OCI-LY3 (cell line): Measurements from ENCODE around the gene PPIL1.

Experiments
- EZH2phosphoT487 ChIP-seq: fragments of 200-600 bp; shearing (Covaris generic); IDR thresholded peaks from 2 replicates; pipeline ENCODE4 v1.6.1; 2018; ENCODE audit warnings: antibody characterized with exemption, mixed run types, low read depth
- TF ChIP-seq, protein P1 (sequence below): fragments of 200-600, 300-600 bp; sonication (generic); IDR thresholded peaks from 2 replicates; pipeline ENCODE4 v1.5.1; 2014; ENCODE audit warnings: antibody characterized with exemption, low read length, low read depth

DNA sequence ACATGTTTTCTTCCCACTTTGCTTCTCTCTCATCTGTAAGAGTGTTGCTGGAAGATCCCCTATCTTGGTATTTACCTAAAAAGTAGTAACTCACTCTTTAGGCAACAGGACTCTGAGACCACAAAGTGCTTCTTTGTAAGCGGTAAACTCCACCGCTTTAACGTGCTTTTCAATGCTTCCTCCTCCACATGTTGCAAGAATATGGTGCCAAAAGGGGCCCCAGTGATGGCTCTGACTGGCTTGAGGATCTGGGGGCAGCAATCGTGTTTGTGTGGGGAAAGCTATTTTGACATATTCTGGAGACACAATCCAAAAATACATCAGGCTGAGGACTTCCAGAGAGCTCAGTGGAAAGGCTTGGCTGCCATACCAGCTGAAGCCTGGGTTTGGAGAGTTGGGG is 23.0 kb downstream of the PPIL1 start:
- TF ChIP-seq, protein P1, sequence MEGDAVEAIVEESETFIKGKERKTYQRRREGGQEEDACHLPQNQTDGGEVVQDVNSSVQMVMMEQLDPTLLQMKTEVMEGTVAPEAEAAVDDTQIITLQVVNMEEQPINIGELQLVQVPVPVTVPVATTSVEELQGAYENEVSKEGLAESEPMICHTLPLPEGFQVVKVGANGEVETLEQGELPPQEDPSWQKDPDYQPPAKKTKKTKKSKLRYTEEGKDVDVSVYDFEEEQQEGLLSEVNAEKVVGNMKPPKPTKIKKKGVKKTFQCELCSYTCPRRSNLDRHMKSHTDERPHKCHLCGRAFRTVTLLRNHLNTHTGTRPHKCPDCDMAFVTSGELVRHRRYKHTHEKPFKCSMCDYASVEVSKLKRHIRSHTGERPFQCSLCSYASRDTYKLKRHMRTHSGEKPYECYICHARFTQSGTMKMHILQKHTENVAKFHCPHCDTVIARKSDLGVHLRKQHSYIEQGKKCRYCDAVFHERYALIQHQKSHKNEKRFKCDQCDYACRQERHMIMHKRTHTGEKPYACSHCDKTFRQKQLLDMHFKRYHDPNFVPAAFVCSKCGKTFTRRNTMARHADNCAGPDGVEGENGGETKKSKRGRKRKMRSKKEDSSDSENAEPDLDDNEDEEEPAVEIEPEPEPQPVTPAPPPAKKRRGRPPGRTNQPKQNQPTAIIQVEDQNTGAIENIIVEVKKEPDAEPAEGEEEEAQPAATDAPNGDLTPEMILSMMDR: no peak
- TF ChIP-seq EZH2phosphoT487: no peak
